Effector memory CD8-positive, alpha-beta T cell (primary cell): Measurements from ENCODE around the gene KCNH5.
"Not testable (repeated sequence)": the region's sequence is repeated elsewhere in the genome, so short reads cannot be mapped to it uniquely, and the experiment has no call there.

Experiments used
- ATAC-seq: fragments of 150-1000 bp; cut with Tn5 transposase; replicated peaks from 2 replicates; pipeline ENCODE4 v1.10.0; 2021; ENCODE audit warnings: mild to moderate bottlenecking, moderate library complexity
- DNase-seq, 3 experiments: peaks; one replicate each; pipeline ENCODE4 v3.0.0; 2021
- H3K27ac Mint-ChIP-seq, 2 donors: one replicate each; pipeline ENCODE4 v1.8.0; 2022; ENCODE audit warnings: mild to moderate bottlenecking in 2 of 2, mixed read lengths in 2 of 2, moderate library complexity in 2 of 2
- H3K27me3 Mint-ChIP-seq, 2 donors: one replicate each; pipeline ENCODE4 v1.8.0; 2022; ENCODE audit warnings: mixed read lengths in 2 of 2
- H3K36me3 Mint-ChIP-seq: one replicate; pipeline ENCODE4 v1.8.0; 2022; ENCODE audit warnings: mild to moderate bottlenecking, moderate library complexity, mixed read lengths; ENCODE audit not compliant: insufficient read depth
- H3K4me1 Mint-ChIP-seq, 2 donors: one replicate each; pipeline ENCODE4 v1.8.0; 2022; ENCODE audit warnings: low read depth in 2 of 2, mixed read lengths in 2 of 2
- H3K4me3 Mint-ChIP-seq, 2 donors: one replicate each; pipeline ENCODE4 v1.8.0; 2022; ENCODE audit warnings: mild to moderate bottlenecking in 2 of 2, mixed read lengths in 2 of 2, moderate library complexity in 2 of 2
- H3K9me3 Mint-ChIP-seq, 2 donors: one replicate each; pipeline ENCODE4 v1.8.0; 2022; ENCODE audit warnings: mixed read lengths in 2 of 2

Gene KCNH5

GRCh38 chr14:62897771-62898170 lies 147.5 kb downstream of the KCNH5 start:
- peaks cover under 1 to 2% of the 10 kb centered on the region in 2 donors for H3K9me3 Mint-ChIP-seq
- ATAC-seq: no peak
- H3K4me1 Mint-ChIP-seq: no peaks in the 10 kb centered on the region

GRCh38 chr14:62896932-62897456 lies 148.3 kb downstream of the KCNH5 start:
- Mint-ChIP-seq H3K4me3 (no peak overlapping the region), H3K36me3 (no peaks in the 10 kb centered on the region), H3K9me3 (peaks cover 0 to 2% of the 10 kb centered on the region in 2 donors), H3K4me1 (no peaks in the 10 kb centered on the region), H3K27me3 (no peaks in the 10 kb centered on the region), H3K27ac (no peak overlapping the region)
- ATAC-seq (no peak), DNase-seq (no peak)

More at GRCh38 chr14:62897771-62898170, 147.5 kb downstream of the KCNH5 start:
- no peaks in the 10 kb centered on the region for H3K36me3 Mint-ChIP-seq
- H3K27ac Mint-ChIP-seq: no peak overlapping the region
- H3K4me3 Mint-ChIP-seq: no peak overlapping the region
- no peaks in the 10 kb centered on the region for H3K27me3 Mint-ChIP-seq
- no peak for DNase-seq

GRCh38 chr14:62894736-62895135 lies 150.5 kb downstream of the KCNH5 start:
- H3K9me3 Mint-ChIP-seq: peaks cover 0 to 2% of the 10 kb centered on the region in 2 donors
- H3K4me1 Mint-ChIP-seq: no peaks in the 10 kb centered on the region
- ATAC-seq (no peak), DNase-seq (no peak)
- no peaks in the 10 kb centered on the region for H3K27me3 Mint-ChIP-seq
- no peak overlapping the region for H3K4me3 Mint-ChIP-seq
- H3K36me3 Mint-ChIP-seq: no peaks in the 10 kb centered on the region
- H3K27ac Mint-ChIP-seq: no peak overlapping the region

- Mint-ChIP-seq H3K36me3 (no peaks in the 10 kb centered on the region), H3K27me3 (no peaks in the 10 kb centered on the region), H3K9me3 (peaks cover 0 to 2% of the 10 kb centered on the region in 2 donors), H3K4me1 (no peaks in the 10 kb centered on the region), H3K27ac (no peak overlapping the region), H3K4me3 (no peak overlapping the region)
- ATAC-seq (no peak), DNase-seq (no peak)
Observed at GRCh38 chr14:62889364-62889763, 155.9 kb downstream of the KCNH5 start.

DNA sequence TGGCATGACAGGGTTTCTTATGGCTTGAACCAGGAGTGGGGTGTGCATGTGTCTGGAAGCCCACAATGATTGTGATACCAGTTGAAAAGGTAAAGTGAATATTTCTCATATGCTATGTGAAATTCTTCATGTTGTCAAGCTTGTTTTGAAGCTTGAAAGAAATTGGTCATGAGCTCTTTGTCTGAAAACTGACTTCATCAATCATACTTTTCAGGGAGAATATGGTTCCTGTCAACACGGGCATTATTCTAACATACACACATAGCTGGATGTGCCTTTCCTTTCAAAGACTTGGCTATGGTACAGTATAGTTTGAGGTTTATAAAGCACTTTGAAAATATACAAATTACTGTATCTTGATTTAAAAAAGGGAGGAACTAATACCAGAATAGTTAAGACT lies 158.8 kb downstream of the KCNH5 start:
- H3K36me3 Mint-ChIP-seq: no peaks in the 10 kb centered on the region
- H3K27ac Mint-ChIP-seq: no peak overlapping the region
- H3K9me3 Mint-ChIP-seq: no peaks in the 10 kb centered on the region
- ATAC-seq (no peak), DNase-seq (no peak)
- no peaks in the 10 kb centered on the region for H3K27me3 Mint-ChIP-seq
- H3K4me3 Mint-ChIP-seq: no peak overlapping the region
- no peaks in the 10 kb centered on the region for H3K4me1 Mint-ChIP-seq

DNA sequence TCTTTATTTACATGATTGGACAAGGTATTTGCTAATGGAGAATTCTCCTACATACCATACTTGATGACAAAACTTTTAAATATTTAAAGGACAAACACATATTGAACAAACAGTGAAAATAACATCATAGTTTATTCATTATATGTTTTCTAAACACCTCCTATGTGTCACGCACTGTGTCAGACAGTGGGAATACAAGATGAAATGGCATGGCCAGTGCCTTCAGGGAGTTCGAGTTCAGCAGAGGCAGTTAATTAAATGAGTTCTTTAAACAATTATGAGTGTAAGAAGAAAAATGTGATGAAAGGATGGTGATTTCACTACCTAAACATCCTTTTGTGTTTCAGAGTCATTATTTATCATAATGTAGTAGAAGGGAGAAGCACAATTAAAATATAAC lies 159.8 kb downstream of the KCNH5 start:
- H3K4me1 Mint-ChIP-seq: no peaks in the 10 kb centered on the region
- ATAC-seq: no peak
- no peaks in the 10 kb centered on the region for H3K36me3 Mint-ChIP-seq
- no peak for DNase-seq
- no peaks in the 10 kb centered on the region for H3K9me3 Mint-ChIP-seq
- no peak overlapping the region for H3K27ac Mint-ChIP-seq
- H3K27me3 Mint-ChIP-seq: no peaks in the 10 kb centered on the region
- H3K4me3 Mint-ChIP-seq: no peak overlapping the region

- Mint-ChIP-seq H3K4me3 (no peak overlapping the region), H3K9me3 (no peaks in the 10 kb centered on the region), H3K27ac (no peak overlapping the region), H3K36me3 (no peaks in the 10 kb centered on the region), H3K27me3 (no peaks in the 10 kb centered on the region), H3K4me1 (no peaks in the 10 kb centered on the region)
- no peak for ATAC-seq
- DNase-seq: no peak
Observed at GRCh38 chr14:62882967-62883366, 162.3 kb downstream of the KCNH5 start.

DNA sequence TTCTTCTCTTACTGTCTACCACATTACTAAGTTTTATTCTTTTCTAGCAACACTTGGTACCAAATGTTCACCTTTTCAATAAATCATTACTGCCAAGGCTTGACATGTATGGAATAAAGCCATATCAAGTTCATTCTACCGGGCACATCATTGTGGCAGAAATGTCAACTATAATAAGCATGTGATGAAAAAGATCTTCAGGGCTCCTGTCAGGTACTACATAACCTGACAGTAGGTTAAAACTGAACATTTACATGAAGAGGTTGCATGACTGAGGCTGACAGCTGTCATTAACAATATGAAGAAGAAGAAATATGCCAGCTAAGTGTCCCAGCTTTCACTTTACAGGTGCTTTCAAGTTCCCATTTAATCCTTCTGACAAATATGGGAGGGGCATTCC lies 178.9 kb downstream of the KCNH5 start:
- Mint-ChIP-seq H3K4me1 (no peaks in the 10 kb centered on the region), H3K27me3 (no peaks in the 10 kb centered on the region), H3K9me3 (peaks cover 8 to 22% of the 10 kb centered on the region in 2 donors), H3K36me3 (no peaks in the 10 kb centered on the region), H3K27ac (no peak overlapping the region), H3K4me3 (no peak overlapping the region)
- ATAC-seq (no peak), DNase-seq (no peak)

GRCh38 chr14:62864588-62864987 lies 180.7 kb downstream of the KCNH5 start:
- Mint-ChIP-seq H3K27ac (no peak overlapping the region), H3K4me3 (no peak overlapping the region), H3K27me3 (no peaks in the 10 kb centered on the region), H3K36me3 (no peaks in the 10 kb centered on the region), H3K4me1 (no peaks in the 10 kb centered on the region), H3K9me3 (peaks cover 7 to 25% of the 10 kb centered on the region in 2 donors)
- DNase-seq (no peak), ATAC-seq (no peak)

- not testable (repeated sequence) for ATAC-seq, H3K36me3 Mint-ChIP-seq, H3K4me1 Mint-ChIP-seq, H3K27me3 Mint-ChIP-seq, H3K4me3 Mint-ChIP-seq, DNase-seq, H3K27ac Mint-ChIP-seq
- H3K9me3 Mint-ChIP-seq: peaks cover 3 to 13% of the 10 kb centered on the region in 2 donors
Observed at GRCh38 chr14:62858011-62858410, 187.2 kb downstream of the KCNH5 start.

DNA sequence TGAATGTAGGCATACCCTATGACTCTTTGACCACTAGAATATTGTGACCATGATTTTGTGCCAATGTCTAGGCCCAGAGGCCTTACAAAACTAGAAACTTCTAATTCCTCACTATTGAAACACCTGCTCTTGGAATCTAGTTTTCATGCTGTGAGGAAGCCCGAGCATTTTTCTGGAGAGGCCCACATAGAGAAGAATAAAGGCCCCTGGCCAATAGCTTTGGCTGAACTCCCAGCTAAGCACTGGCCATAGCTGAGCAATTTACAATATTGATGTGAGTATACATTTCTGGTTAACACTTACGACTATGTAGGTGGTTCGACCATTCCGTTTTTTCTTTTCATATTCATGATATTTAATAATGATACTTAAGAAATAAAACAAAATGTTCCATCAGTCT lies 190.3 kb downstream of the KCNH5 start:
- DNase-seq (no peak), ATAC-seq (no peak)
- Mint-ChIP-seq H3K9me3 (peaks cover 4 to 7% of the 10 kb centered on the region in 2 donors), H3K27ac (no peak overlapping the region), H3K36me3 (no peaks in the 10 kb centered on the region), H3K4me3 (no peak overlapping the region), H3K4me1 (no peaks in the 10 kb centered on the region), H3K27me3 (no peaks in the 10 kb centered on the region)

- H3K4me3 Mint-ChIP-seq: no peak overlapping the region
- H3K36me3 Mint-ChIP-seq: no peaks in the 10 kb centered on the region
- peaks cover 0 to 4% of the 10 kb centered on the region in 2 donors for H3K9me3 Mint-ChIP-seq
- no peak for ATAC-seq
- no peak for DNase-seq
- no peaks in the 10 kb centered on the region for H3K4me1 Mint-ChIP-seq
- no peaks in the 10 kb centered on the region for H3K27me3 Mint-ChIP-seq
- H3K27ac Mint-ChIP-seq: no peak overlapping the region
Observed at GRCh38 chr14:62847168-62847567, 198.1 kb downstream of the KCNH5 start.

DNA sequence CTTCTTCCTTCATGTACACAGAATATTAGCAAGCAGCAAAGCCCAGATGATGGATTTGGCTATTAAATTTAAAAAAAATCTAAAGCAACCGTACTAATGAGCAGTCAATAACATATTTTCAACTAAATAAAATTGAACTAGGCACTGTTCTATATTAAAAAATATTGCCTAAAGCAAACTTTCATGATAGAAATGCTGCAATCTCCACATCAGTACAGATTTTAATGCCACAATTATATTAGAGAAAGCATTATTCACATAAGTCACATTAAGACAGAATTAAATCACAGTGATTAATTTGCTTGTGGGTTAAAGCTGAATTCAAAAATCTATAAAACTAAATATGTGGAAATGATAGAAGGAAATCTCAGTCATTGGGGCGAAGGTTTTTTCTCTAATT lies 200.7 kb downstream of the KCNH5 start:
- peaks cover 0 to 1% of the 10 kb centered on the region in 2 donors for H3K9me3 Mint-ChIP-seq
- no peaks in the 10 kb centered on the region for H3K4me1 Mint-ChIP-seq
- no peak overlapping the region for H3K4me3 Mint-ChIP-seq
- H3K36me3 Mint-ChIP-seq: no peaks in the 10 kb centered on the region
- no peak overlapping the region for H3K27ac Mint-ChIP-seq
- H3K27me3 Mint-ChIP-seq: no peaks in the 10 kb centered on the region
- ATAC-seq: no peak
- no peak for DNase-seq

- ATAC-seq (no peak), DNase-seq (no peak)
- Mint-ChIP-seq H3K27me3 (no peaks in the 10 kb centered on the region), H3K4me1 (no peaks in the 10 kb centered on the region), H3K27ac (no peak overlapping the region), H3K4me3 (no peak overlapping the region), H3K36me3 (no peaks in the 10 kb centered on the region), H3K9me3 (peaks cover 7 to 8% of the 10 kb centered on the region in 2 donors)
Observed at GRCh38 chr14:62824086-62824485, 221.2 kb downstream of the KCNH5 start.

DNA sequence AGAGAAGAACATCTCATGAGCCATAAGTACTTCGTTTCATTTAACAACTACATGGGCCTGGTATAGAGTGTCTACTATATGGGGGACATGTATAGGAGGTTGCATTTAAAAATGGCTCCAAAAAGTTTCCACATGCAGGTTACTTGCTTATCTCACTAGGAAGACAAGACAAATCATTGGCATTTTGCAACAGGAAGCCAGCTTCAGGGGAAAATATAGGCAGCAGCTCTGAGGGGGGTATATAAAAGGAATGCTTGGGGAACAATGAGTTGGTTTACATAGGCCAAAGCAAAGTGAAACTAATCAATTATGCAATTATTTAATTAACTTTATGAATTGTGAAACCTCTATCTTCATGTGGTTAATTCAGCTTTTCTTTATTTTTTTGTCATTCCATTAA lies 225.3 kb downstream of the KCNH5 start:
- H3K4me1 Mint-ChIP-seq: no peaks in the 10 kb centered on the region
- no peaks in the 10 kb centered on the region for H3K36me3 Mint-ChIP-seq
- no peaks in the 10 kb centered on the region for H3K27me3 Mint-ChIP-seq
- H3K4me3 Mint-ChIP-seq: no peak overlapping the region
- ATAC-seq: no peak
- H3K9me3 Mint-ChIP-seq: peaks cover 7 to 23% of the 10 kb centered on the region in 2 donors
- no peak for DNase-seq
- no peak overlapping the region for H3K27ac Mint-ChIP-seq
